Measurements from ENCODE around the gene TLR4.

TLR4 gene

DNA sequence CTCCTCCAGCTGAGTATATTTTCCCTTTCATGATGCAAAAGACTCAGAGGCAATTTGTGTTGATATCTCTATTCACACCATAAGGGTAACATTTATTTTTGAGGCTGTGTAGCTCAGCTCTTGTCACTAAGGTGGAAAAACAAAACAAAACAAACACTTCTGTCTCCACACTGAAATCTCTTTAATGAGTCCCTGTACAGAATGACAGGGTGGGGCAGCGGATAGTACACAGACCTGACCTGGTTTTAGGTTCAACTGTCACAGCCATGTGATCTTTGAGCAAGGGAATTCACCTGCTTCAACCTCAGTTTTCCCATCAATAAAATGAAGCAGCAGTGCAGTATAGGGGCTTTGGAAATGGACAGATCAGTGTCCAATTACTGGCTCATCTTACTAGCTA is 29.3 kb downstream of the TLR4 start:
- DNase-seq, result no peak
- Histone ChIP-seq H3K4me1 (ENCODE audit: control extremely low read depth in 1 of 4, control insufficient read depth in 4 of 4, insufficient read depth in 4 of 4, low read length in 3 of 4) (no peaks in the 10 kb centered on the region), H3K9me3 (ENCODE audit: control extremely low read depth in 1 of 5, control insufficient read depth in 4 of 5, insufficient read depth in 2 of 5, low read depth in 1 of 5, low read length in 4 of 5) (no peaks in the 10 kb centered on the region), H3K4me3 (ENCODE audit: control insufficient read depth in 1 of 7, extremely low read depth in 1 of 7, insufficient read depth in 4 of 7, low read depth in 2 of 7, low read length in 6 of 7) (no peak overlapping the region), H3K27ac (ENCODE audit: insufficient read depth in 1 of 2, low read depth in 1 of 2, low read length in 2 of 2, poor library complexity in 1 of 2, severe bottlenecking in 2 of 2) (no peak overlapping the region), H3K36me3 (ENCODE audit: control insufficient read depth in 4 of 4, insufficient read depth in 4 of 4, low read length in 3 of 4) (no peaks in the 10 kb centered on the region), H3K27me3 (replicated peaks in 2 of 5; ENCODE audit: control insufficient read depth in 4 of 5, insufficient read depth in 5 of 5, low read length in 4 of 5) (peaks cover 0 to 2% (median 0%) of the 10 kb centered on the region in 5 experiments)
- 100% methylated on average over 1 of the region's 1 CpG for WGBS (ENCODE audit: insufficient coverage)
- CTCF ChIA-PET, result interaction anchor here (1.0 to 1.1 kb wide), 2 partner anchors 8 to 82 kb away, joined by 3 to 4 read pairs; no protein-coding TSS in a partner anchor
- POLR2A ChIA-PET, result interaction anchor here (0.6 kb wide), 1 partner anchor 126 kb away, joined by 3 read pairs; no protein-coding TSS in a partner anchor

DNA sequence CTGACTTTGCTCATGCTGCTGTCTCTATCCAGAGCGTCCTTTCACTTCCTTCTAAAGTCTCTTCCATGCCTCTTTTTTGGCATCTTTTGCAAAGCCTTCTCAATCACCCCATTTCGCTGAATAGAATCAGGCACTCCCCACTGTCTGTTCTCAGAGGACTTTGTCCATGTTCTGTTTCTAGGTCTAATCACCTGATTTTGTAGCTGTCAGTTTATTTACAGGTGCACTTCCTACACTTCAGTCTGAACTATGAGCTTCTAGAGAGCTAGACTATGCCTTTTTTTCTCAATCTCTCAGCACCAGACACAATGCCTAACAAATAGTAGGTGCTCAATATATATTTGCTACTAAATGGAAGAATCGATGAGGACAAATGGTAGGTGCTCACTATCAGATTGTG is 29.9 kb downstream of the TLR4 start:
- ChIA-PET POLR2A (no interaction called here), CTCF (interaction anchor here (1.0 to 1.1 kb wide), 2 partner anchors 9 to 83 kb away, joined by 3 to 4 read pairs; no protein-coding TSS in a partner anchor)
- H3K9me3 ChIP-seq (ENCODE audit: control extremely low read depth in 1 of 5, control insufficient read depth in 4 of 5, insufficient read depth in 2 of 5, low read depth in 1 of 5, low read length in 4 of 5), result no peaks in the 10 kb centered on the region
- DNase-seq, result no peak
- peaks cover 0 to 2% (median 0%) of the 10 kb centered on the region in 5 experiments for H3K27me3 ChIP-seq (replicated peaks in 2 of 5; ENCODE audit: control insufficient read depth in 4 of 5, insufficient read depth in 5 of 5, low read length in 4 of 5)
- H3K27ac ChIP-seq (ENCODE audit: insufficient read depth in 1 of 2, low read depth in 1 of 2, low read length in 2 of 2, poor library complexity in 1 of 2, severe bottlenecking in 2 of 2), result no peak overlapping the region
- H3K36me3 ChIP-seq (ENCODE audit: control insufficient read depth in 4 of 4, insufficient read depth in 4 of 4, low read length in 3 of 4), result no peaks in the 10 kb centered on the region
- H3K4me3 ChIP-seq (ENCODE audit: control insufficient read depth in 1 of 7, extremely low read depth in 1 of 7, insufficient read depth in 4 of 7, low read depth in 2 of 7, low read length in 6 of 7), result no peak overlapping the region
- H3K4me1 ChIP-seq (ENCODE audit: control extremely low read depth in 1 of 4, control insufficient read depth in 4 of 4, insufficient read depth in 4 of 4, low read length in 3 of 4), result no peaks in the 10 kb centered on the region
- 95% methylated on average over 2 of the region's 3 CpGs for WGBS (ENCODE audit: insufficient coverage)

DNA sequence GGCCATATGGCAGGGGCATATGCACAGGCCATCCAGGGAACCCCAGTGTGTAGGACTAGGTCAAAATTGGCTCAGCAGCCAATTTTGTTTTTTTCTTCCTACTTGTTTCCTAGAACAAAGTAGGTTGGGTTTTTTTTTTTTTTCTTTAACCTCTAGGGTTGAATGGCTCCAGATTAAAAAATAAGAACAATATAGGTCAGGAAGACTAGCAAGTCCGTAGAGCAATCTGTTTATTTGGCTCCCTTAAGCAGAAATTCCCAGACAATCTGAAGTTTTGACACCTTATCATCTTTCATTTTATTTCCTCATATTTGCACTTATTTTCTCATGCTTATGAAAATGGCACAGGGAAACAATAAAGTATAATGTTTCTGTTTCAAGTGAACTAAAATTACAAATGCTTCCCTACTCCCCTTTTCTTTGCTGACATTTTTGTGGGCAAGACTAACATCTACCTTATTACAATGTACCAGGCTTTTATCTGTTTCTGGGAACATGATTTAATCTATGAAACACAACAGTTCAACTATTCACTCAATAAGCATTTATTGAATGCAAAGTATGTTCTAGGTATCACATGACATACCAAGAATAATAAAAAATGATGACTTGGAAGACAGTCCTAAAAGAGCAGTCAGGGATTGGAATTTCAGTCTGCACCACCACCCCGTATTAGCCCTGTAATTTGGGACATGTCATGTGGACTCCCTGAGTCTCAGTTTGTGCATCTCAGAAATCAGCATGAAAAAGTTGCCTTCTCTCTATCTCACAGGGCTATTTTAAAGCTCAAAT is 30.5 kb downstream of the TLR4 start:
- ChIA-PET CTCF (interaction anchor here (0.9 to 1.1 kb wide), 3 partner anchors 9 to 84 kb away, joined by 3 to 4 read pairs (median 3); no protein-coding TSS in a partner anchor), POLR2A (no interaction called here)
- H3K4me1 ChIP-seq (ENCODE audit: control extremely low read depth in 1 of 4, control insufficient read depth in 4 of 4, insufficient read depth in 4 of 4, low read length in 3 of 4), result no peaks in the 10 kb centered on the region
- DNase-seq, result no peak
- H3K27ac ChIP-seq (ENCODE audit: insufficient read depth in 1 of 2, low read depth in 1 of 2, low read length in 2 of 2, poor library complexity in 1 of 2, severe bottlenecking in 2 of 2), result no peak overlapping the region
- H3K27me3 ChIP-seq (replicated peaks in 2 of 5; ENCODE audit: control insufficient read depth in 4 of 5, insufficient read depth in 5 of 5, low read length in 4 of 5), result peaks cover 0 to 4% (median 0%) of the 10 kb centered on the region in 5 experiments
- H3K9me3 ChIP-seq (ENCODE audit: control extremely low read depth in 1 of 5, control insufficient read depth in 4 of 5, insufficient read depth in 2 of 5, low read depth in 1 of 5, low read length in 4 of 5), result no peaks in the 10 kb centered on the region
- 100% methylated on average over 2 of the region's 2 CpGs for WGBS (ENCODE audit: insufficient coverage)
- no peaks in the 10 kb centered on the region for H3K36me3 ChIP-seq (ENCODE audit: control insufficient read depth in 4 of 4, insufficient read depth in 4 of 4, low read length in 3 of 4)
- no peak overlapping the region for H3K4me3 ChIP-seq (ENCODE audit: control insufficient read depth in 1 of 7, extremely low read depth in 1 of 7, insufficient read depth in 4 of 7, low read depth in 2 of 7, low read length in 6 of 7)

DNA sequence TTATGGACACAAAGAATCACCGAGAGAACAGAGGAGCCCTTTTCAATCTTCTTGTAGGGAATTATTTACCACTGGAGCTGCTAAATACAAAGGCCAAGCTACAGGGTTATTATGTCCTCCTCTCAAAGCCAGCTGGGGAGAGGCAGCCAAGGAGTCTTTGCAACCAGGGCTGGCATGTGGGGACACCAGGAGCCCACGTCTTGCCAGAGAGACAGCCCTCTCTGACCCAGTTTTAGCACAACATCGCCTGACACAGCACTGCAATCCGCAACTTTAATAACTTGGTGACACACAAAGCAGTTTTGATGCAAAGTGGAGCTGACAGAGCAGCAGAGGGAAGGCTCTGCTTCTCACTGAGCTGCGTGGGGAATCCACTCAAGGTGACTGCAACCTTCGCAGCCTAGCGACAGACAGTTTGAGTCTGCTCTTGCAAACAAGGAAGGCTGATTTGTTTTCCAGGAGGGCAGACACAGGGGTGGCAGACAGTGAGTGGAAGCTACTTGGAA is 33.6 kb downstream of the TLR4 start:
- H3K27ac ChIP-seq (ENCODE audit: insufficient read depth in 1 of 2, low read depth in 1 of 2, low read length in 2 of 2, poor library complexity in 1 of 2, severe bottlenecking in 2 of 2), result no peak overlapping the region
- no peaks in the 10 kb centered on the region for H3K4me1 ChIP-seq (ENCODE audit: control extremely low read depth in 1 of 4, control insufficient read depth in 4 of 4, insufficient read depth in 4 of 4, low read length in 3 of 4)
- H3K4me3 ChIP-seq (ENCODE audit: control insufficient read depth in 1 of 7, extremely low read depth in 1 of 7, insufficient read depth in 4 of 7, low read depth in 2 of 7, low read length in 6 of 7), result no peak overlapping the region
- ChIA-PET POLR2A (no interaction called here), CTCF (no interaction called here)
- H3K27me3 ChIP-seq (replicated peaks in 2 of 5; ENCODE audit: control insufficient read depth in 4 of 5, insufficient read depth in 5 of 5, low read length in 4 of 5), result peaks cover 0 to 10% (median 0%) of the 10 kb centered on the region in 5 experiments
- H3K36me3 ChIP-seq (ENCODE audit: control insufficient read depth in 4 of 4, insufficient read depth in 4 of 4, low read length in 3 of 4), result no peaks in the 10 kb centered on the region
- no peak for DNase-seq
- WGBS (ENCODE audit: insufficient coverage), result 91% methylated on average over 6 of the region's 7 CpGs
- no peaks in the 10 kb centered on the region for H3K9me3 ChIP-seq (ENCODE audit: control extremely low read depth in 1 of 5, control insufficient read depth in 4 of 5, insufficient read depth in 2 of 5, low read depth in 1 of 5, low read length in 4 of 5)

DNA sequence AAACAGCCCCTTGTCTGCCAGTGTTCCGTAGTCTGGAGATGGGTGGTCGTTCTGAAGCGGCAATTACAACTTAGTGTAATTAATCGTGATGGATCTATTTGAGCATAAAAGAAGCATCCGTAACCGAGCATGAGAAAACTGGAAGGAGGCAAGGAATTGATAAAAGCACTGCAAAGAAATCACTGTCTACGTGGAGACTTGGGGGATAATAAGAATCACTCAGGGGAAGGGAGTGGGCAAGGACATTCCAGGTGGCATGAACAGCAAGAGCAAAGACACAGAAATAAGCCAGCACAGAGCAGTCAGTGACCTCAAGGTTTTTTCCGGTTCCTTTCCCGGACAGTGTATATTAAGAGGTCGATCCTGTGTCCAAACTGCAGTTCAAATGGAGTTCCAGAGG is 35.0 kb downstream of the TLR4 start:
- Histone ChIP-seq H3K4me3 (ENCODE audit: control insufficient read depth in 1 of 7, extremely low read depth in 1 of 7, insufficient read depth in 4 of 7, low read depth in 2 of 7, low read length in 6 of 7) (no peak overlapping the region), H3K36me3 (ENCODE audit: control insufficient read depth in 4 of 4, insufficient read depth in 4 of 4, low read length in 3 of 4) (no peaks in the 10 kb centered on the region)
- CTCF ChIA-PET, result interaction anchor here (0.8 kb wide), 1 partner anchor 15 kb away, joined by 3 read pairs; no protein-coding TSS in a partner anchor

DNA sequence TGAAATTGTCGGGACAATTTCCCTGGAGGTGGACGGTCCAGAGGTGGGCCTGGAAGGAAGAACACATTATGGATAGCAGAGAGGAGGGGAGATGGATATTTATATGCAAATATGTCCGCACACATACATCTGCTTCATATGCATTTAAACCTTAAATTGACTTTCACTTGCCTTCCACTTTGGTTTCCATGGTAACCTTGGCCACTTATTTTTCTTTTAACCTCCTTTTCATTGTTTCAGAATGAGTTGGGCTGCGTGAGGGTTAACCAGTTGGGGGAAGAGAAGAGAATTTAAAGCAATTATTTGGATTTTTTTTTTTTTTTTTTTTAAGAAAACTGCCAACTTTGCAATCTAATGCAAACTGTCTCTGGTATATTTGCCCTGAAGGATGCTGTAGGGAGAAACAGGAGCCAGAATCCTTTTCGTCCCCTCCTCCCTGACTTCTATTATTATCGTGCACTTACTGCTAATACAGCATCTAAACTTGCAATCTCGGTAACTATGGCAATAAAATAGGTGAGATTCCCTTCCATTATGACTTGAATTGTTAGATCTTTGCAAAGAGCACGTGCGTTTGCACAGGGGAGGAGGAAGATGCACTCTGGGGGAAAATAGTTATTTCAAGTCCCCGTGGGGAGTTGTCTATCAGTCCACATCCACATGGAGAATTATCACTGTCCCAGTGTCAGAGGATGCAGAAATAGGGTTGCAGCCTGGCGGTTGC is 35.6 kb downstream of the TLR4 start:
- Histone ChIP-seq H3K27ac (ENCODE audit: insufficient read depth in 1 of 2, low read depth in 1 of 2, low read length in 2 of 2, poor library complexity in 1 of 2, severe bottlenecking in 2 of 2) (no peak overlapping the region), H3K4me1 (ENCODE audit: control extremely low read depth in 1 of 4, control insufficient read depth in 4 of 4, insufficient read depth in 4 of 4, low read length in 3 of 4) (peaks cover 2 to 6% (median 3%) of the 10 kb centered on the region in 4 experiments), H3K36me3 (ENCODE audit: control insufficient read depth in 4 of 4, insufficient read depth in 4 of 4, low read length in 3 of 4) (no peaks in the 10 kb centered on the region), H3K4me3 (ENCODE audit: control insufficient read depth in 1 of 7, extremely low read depth in 1 of 7, insufficient read depth in 4 of 7, low read depth in 2 of 7, low read length in 6 of 7) (no peak overlapping the region), H3K9me3 (ENCODE audit: control extremely low read depth in 1 of 5, control insufficient read depth in 4 of 5, insufficient read depth in 2 of 5, low read depth in 1 of 5, low read length in 4 of 5) (no peaks in the 10 kb centered on the region), H3K27me3 (replicated peaks in 2 of 5; ENCODE audit: control insufficient read depth in 4 of 5, insufficient read depth in 5 of 5, low read length in 4 of 5) (peaks cover 5 to 14% (median 8%) of the 10 kb centered on the region in 5 experiments)
- CTCF ChIA-PET, result no interaction called here
- POLR2A ChIA-PET, result no interaction called here
- WGBS (ENCODE audit: insufficient coverage), result 90% methylated on average over 3 of the region's 11 CpGs
- no peak for DNase-seq

More for the DNA sequence above, 35.0 kb downstream of the TLR4 start:
- POLR2A ChIA-PET, result no interaction called here
- peaks cover 0 to 14% (median 6%) of the 10 kb centered on the region in 5 experiments for H3K27me3 ChIP-seq (replicated peaks in 2 of 5; ENCODE audit: control insufficient read depth in 4 of 5, insufficient read depth in 5 of 5, low read length in 4 of 5)
- no peak for DNase-seq
- H3K4me1 ChIP-seq (ENCODE audit: control extremely low read depth in 1 of 4, control insufficient read depth in 4 of 4, insufficient read depth in 4 of 4, low read length in 3 of 4), result peaks cover 0 to under 1% (median 0%) of the 10 kb centered on the region in 4 experiments
- H3K9me3 ChIP-seq (ENCODE audit: control extremely low read depth in 1 of 5, control insufficient read depth in 4 of 5, insufficient read depth in 2 of 5, low read depth in 1 of 5, low read length in 4 of 5), result no peaks in the 10 kb centered on the region
- 94% methylated on average over 7 of the region's 10 CpGs for WGBS (ENCODE audit: insufficient coverage)
- no peak overlapping the region for H3K27ac ChIP-seq (ENCODE audit: insufficient read depth in 1 of 2, low read depth in 1 of 2, low read length in 2 of 2, poor library complexity in 1 of 2, severe bottlenecking in 2 of 2)

Data from common myeloid progenitor, CD34-positive (primary cell).